DOHH2 (cell line): ENCODE results near the gene ZNF697.

Source experiments
- CTCF ChIP-seq: fragments of 200-600 bp; sonication (generic); IDR thresholded peaks from one replicate; pipeline ENCODE4 v1.5.1; 2014; ENCODE audit warnings: antibody characterized with exemption, mild to moderate bottlenecking, low read depth, low read length; ENCODE audit not compliant: poor library complexity, severe bottlenecking
- EZH2phosphoT487 ChIP-seq: fragments of 200-600 bp; sonication (generic); IDR thresholded peaks from 2 replicates; pipeline ENCODE4 v1.6.1; 2017; ENCODE audit warnings: borderline replicate concordance, mild to moderate bottlenecking, antibody characterized with exemption, low read length, moderate library complexity, mixed read lengths

- no peak for TF ChIP-seq CTCF
- no peak for TF ChIP-seq EZH2phosphoT487
Measured at GRCh38 chr1:119648620-119649004, 546 bp upstream of the ZNF697 start.
